ENCODE results near the gene RNF220. TPM values are rescaled to one million over a fixed set of nuclear protein-coding genes. Genes with fewer than 3 reads are reported as not detected.

Gene RNF220
- total RNA-seq, 6 experiments from 2014 or later, result 42.1 to 54.7 (median 51.9) TPM

DNA sequence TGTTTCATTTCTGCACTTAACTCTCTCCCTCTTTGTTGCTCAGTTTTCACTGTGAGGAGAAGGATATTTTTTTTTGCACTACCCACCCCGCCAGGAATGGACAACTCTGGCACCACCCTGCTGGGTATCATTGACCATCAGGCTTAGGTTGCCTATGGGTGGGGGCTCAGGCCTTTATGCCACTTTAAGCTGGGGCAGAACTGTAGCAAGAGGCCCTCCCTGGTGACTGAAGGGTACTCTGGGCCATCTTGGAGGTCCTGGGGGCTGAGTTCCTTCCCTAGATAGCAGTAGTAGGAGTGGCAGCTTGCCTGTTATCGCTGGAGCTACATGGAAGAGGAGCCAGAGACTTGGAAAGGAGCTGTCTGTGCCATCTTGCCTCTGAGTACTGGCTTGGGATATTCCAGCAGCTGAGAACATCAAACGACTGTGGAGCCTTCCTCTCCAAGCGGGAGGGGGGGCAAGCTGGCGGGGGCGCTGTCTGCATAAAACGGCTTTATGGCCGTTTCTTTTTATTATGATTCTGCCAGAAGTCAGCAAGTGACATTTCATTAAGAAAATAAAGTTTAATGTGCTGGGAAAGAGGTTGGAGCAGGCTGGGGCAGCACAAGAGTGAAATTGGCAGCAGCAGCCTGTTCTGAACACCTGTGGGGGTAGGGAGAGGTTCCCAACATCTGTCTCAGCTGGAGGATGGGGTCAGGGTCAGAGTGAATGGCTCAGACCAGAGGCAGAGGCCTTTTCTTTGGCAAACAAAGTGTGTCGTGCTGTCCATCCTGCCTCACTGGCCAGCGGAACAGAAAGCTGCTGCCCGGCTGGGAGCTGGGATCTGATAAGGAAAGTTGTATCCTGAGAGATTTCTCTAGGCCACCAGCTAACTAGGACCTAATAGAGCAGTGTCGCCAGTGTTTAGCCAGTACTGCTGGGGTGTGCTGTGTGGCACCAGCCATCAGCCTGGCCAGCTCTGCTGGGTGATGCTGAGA lies 236.4 kb downstream of the RNF220 start:
- Mint-ChIP-seq H3K27ac (no peak overlapping the region), H3K4me1 (ENCODE audit: low read depth) (peaks cover 12% of the 10 kb centered on the region), H3K9me3 (no peaks in the 10 kb centered on the region), H3K27me3 (ENCODE audit: insufficient read depth) (no peaks in the 10 kb centered on the region; the same call in 1 of the 2 replicates), H3K36me3 (ENCODE audit: low read depth) (peaks cover 10% of the 10 kb centered on the region), H3K4me3 (no peak overlapping the region)
- DNase-seq, result no peak
- TF ChIP-seq, protein P1, sequence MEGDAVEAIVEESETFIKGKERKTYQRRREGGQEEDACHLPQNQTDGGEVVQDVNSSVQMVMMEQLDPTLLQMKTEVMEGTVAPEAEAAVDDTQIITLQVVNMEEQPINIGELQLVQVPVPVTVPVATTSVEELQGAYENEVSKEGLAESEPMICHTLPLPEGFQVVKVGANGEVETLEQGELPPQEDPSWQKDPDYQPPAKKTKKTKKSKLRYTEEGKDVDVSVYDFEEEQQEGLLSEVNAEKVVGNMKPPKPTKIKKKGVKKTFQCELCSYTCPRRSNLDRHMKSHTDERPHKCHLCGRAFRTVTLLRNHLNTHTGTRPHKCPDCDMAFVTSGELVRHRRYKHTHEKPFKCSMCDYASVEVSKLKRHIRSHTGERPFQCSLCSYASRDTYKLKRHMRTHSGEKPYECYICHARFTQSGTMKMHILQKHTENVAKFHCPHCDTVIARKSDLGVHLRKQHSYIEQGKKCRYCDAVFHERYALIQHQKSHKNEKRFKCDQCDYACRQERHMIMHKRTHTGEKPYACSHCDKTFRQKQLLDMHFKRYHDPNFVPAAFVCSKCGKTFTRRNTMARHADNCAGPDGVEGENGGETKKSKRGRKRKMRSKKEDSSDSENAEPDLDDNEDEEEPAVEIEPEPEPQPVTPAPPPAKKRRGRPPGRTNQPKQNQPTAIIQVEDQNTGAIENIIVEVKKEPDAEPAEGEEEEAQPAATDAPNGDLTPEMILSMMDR (IDR thresholded peaks at IDR 0.05), result no peak

DNA sequence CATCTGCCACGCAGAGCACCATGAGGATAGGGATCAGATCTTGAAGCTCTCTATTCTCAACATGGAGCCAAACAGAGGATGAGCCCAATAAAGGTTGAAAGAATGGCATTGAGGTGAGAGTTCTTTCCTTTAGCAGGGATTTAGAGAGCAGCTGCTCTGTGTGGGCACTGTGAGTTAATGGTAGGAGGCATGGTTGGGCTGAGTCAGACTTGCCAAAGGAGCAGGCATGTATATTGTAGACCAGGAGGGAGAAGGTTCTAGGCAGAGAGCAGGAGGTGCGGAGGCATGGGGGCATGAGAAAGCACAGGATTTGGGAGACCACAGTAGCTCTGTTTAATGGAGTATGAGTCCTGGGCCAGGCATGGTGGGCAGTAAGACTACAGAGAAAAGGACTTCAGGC lies 237.2 kb downstream of the RNF220 start:
- TF ChIP-seq, protein P1 (IDR thresholded peaks at IDR 0.05), result no peak
- Mint-ChIP-seq H3K36me3 (ENCODE audit: low read depth) (peaks cover 10% of the 10 kb centered on the region), H3K27me3 (ENCODE audit: insufficient read depth) (no peaks in the 10 kb centered on the region; the same call in 1 of the 2 replicates), H3K4me3 (no peak overlapping the region; the same call in 1 of the 2 replicates), H3K27ac (peak overlapping the region; percentile 1; the same call in 1 of the 2 replicates), H3K4me1 (ENCODE audit: low read depth) (peaks cover 4% of the 10 kb centered on the region; the same call in 1 of the 2 replicates), H3K9me3 (no peaks in the 10 kb centered on the region)
- no peak for DNase-seq

DNA sequence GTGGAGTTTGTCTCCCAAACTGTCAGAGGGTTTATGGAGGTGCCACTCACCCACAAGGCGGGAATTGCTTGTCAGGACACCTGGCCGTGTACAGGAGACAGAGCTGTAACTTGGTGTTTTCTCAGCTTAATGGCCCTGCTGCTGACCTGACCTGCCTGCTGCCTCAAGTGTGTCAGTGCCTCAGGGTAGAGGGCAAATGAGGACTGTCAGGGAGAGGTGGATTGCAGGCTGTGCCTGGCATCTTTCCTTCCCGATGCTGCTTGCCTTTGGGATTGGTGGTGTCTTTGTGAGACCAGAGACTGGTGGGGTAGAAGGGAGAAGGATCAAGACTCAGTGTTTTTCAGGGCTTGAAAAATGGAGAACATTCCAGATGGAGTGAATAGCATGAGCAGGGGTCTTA lies 237.9 kb downstream of the RNF220 start:
- DNase-seq, result no peak
- H3K4me1 Mint-ChIP-seq (ENCODE audit: low read depth), result peaks cover 3% of the 10 kb centered on the region; the same call in 1 of the 2 replicates
- H3K27ac Mint-ChIP-seq, result no peak overlapping the region
- H3K4me3 Mint-ChIP-seq, result no peak overlapping the region
- no peaks in the 10 kb centered on the region for H3K9me3 Mint-ChIP-seq
- H3K27me3 Mint-ChIP-seq (ENCODE audit: insufficient read depth), result no peaks in the 10 kb centered on the region; the same call in 1 of the 2 replicates
- TF ChIP-seq, protein P1 (IDR thresholded peaks at IDR 0.05), result no peak
- H3K36me3 Mint-ChIP-seq (ENCODE audit: low read depth), result peaks cover 10% of the 10 kb centered on the region

DNA sequence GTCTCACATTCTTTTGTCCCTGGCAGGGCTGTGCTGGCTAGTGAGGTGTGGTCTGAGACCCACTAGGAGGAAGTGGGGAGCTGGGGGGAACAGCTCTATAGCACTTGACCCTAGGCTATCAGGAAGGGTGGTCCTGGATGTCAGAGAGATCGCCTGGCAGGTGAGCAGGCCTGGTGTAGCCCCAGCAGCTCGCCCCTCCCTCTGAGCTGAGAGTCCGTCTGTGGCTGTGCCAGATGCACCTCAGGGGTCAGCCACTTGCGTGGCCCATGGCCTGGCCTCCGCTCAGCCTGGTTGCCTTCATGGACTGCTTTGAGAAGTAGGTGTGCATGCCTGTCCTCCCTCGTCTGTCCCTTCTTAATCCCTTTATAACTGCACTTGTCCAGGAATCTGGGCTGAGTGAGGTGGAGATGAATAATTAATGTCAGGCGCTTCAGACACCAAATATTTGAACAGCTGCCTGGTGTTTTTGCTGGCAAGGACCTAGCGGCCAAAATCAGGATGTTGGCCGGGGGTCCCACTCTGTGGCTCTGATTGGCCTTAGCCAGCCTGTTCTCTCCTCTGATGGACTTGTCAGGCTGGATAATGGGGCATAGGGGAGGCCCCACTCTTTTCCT lies 238.8 kb downstream of the RNF220 start:
- Mint-ChIP-seq H3K27ac (no peak overlapping the region), H3K36me3 (ENCODE audit: low read depth) (peaks cover 6% of the 10 kb centered on the region), H3K4me3 (no peak overlapping the region), H3K4me1 (ENCODE audit: low read depth) (peaks cover 11% of the 10 kb centered on the region), H3K9me3 (no peaks in the 10 kb centered on the region), H3K27me3 (ENCODE audit: insufficient read depth) (no peaks in the 10 kb centered on the region; the same call in 1 of the 2 replicates)
- DNase-seq, result no peak
- TF ChIP-seq, protein P1 (IDR thresholded peaks at IDR 0.05), result no peak

DNA sequence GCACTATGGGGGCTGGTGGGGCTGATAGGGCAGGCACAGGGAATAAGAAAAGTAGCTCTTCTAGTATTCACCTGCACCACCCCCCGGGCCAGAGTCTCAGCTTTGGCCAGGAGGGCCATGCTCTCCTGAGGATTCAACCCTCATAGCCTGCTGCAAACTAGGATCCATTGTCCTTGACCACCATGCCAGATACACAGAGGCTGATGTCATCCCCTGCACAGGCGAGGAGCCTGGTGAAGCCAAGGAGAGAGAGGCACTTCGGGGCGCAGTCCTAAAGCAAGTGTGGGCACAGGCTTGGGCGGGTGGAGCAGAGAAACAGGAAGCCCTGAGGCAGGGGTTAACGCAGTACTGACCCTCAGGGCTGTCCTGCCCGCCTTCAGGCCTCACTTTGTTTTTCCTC lies 239.8 kb downstream of the RNF220 start:
- no peak for DNase-seq
- Mint-ChIP-seq H3K27ac (no peak overlapping the region), H3K36me3 (ENCODE audit: low read depth) (no peaks in the 10 kb centered on the region; the same call in 1 of the 2 replicates), H3K9me3 (no peaks in the 10 kb centered on the region), H3K4me1 (ENCODE audit: low read depth) (peaks cover 14% of the 10 kb centered on the region), H3K27me3 (ENCODE audit: insufficient read depth) (no peaks in the 10 kb centered on the region), H3K4me3 (no peak overlapping the region)
- TF ChIP-seq, protein P1 (IDR thresholded peaks at IDR 0.05), result no peak
